HepG2 (cell line): ENCODE results near the gene EMP2. TPM values are rescaled to one million over a fixed set of nuclear protein-coding genes. Genes with fewer than 3 reads are reported as not detected.

Experiments used
- AGO2 ChIP-seq: fragments of 200-400 bp; formaldehyde crosslinking; optimal IDR thresholded peaks from 2 replicates; pipeline ENCODE3; 2017; ENCODE audit warnings: mild to moderate bottlenecking, low read depth, low read length, moderate library complexity
- ATF1 ChIP-seq: IDR thresholded peaks from 2 replicates; pipeline ENCODE4 v1.6.1; 2016; ENCODE audit warnings: mild to moderate bottlenecking, control low read depth
- CREBL2 ChIP-seq: sonication (generic); formaldehyde crosslinking; IDR thresholded peaks from 2 replicates; pipeline ENCODE4 v1.8.1; 2023; ENCODE audit warnings: missing genetic modification reagents, mild to moderate bottlenecking, borderline replicate concordance
- JUND ChIP-seq: sonication (generic); formaldehyde crosslinking; IDR thresholded peaks from 2 replicates; pipeline ENCODE4 v1.8.0; 2022; ENCODE audit warnings: mild to moderate bottlenecking, missing genetic modification reagents
- KLF13 ChIP-seq: sonication (generic); formaldehyde crosslinking; IDR thresholded peaks from 2 replicates; pipeline ENCODE4 v1.4.0; 2020; ENCODE audit warnings: mild to moderate bottlenecking, missing genetic modification reagents
- MXD4 ChIP-seq: IDR thresholded peaks from 2 replicates; pipeline ENCODE4 v1.6.1; 2016; ENCODE audit warnings: mild to moderate bottlenecking, missing biosample characterization, missing genetic modification reagents
- MZF1 ChIP-seq: sonication (generic); formaldehyde crosslinking; IDR thresholded peaks from 2 replicates; pipeline ENCODE4 v1.8.1; 2023; ENCODE audit warnings: mild to moderate bottlenecking, missing genetic modification reagents, borderline replicate concordance
- PRDM10 ChIP-seq: sonication (generic); formaldehyde crosslinking; IDR thresholded peaks from 2 replicates; pipeline ENCODE4 v1.4.0; 2020; ENCODE audit warnings: low read depth, missing genetic modification reagents
- SP4 ChIP-seq: sonication (generic); formaldehyde crosslinking; IDR thresholded peaks from 2 replicates; pipeline ENCODE4 v1.8.1; 2023; ENCODE audit warnings: mild to moderate bottlenecking, missing genetic modification reagents
- SRF ChIP-seq: IDR thresholded peaks from 2 replicates; pipeline ENCODE4 v1.6.1; 2011; ENCODE audit warnings: mild to moderate bottlenecking, low read depth, low read length, moderate library complexity
- TEAD2 ChIP-seq: sonication (generic); formaldehyde crosslinking; IDR thresholded peaks from 2 replicates; pipeline ENCODE4 v1.9.0; 2021; ENCODE audit warnings: missing genetic modification reagents
- THAP9 ChIP-seq: sonication (generic); formaldehyde crosslinking; IDR thresholded peaks from 2 replicates; pipeline ENCODE4; 2020; ENCODE audit warnings: missing genetic modification reagents, mild to moderate bottlenecking, borderline replicate concordance
- ZKSCAN8 ChIP-seq: IDR thresholded peaks from 2 replicates; pipeline ENCODE4 v1.6.1; 2016; ENCODE audit warnings: borderline replicate concordance, missing genetic modification reagents, missing compliant biosample characterization
- ZMYM2 ChIP-seq: sonication (generic); formaldehyde crosslinking; IDR thresholded peaks from 2 replicates; pipeline ENCODE4 v1.8.0; 2022; ENCODE audit warnings: mild to moderate bottlenecking, missing genetic modification reagents
- ZNF256 ChIP-seq: sonication (generic); formaldehyde crosslinking; conservative IDR thresholded peaks from 2 replicates; pipeline ENCODE4 v1.4.0; 2020; ENCODE audit warnings: missing genetic modification reagents
- ZNF263 ChIP-seq: sonication (generic); formaldehyde crosslinking; IDR thresholded peaks from 2 replicates; pipeline ENCODE4 v1.4.0; 2020; ENCODE audit warnings: missing genetic modification reagents
- ZNF274 ChIP-seq: sonication (generic); formaldehyde crosslinking; IDR thresholded peaks from 2 replicates; pipeline ENCODE4 v1.5.1; 2020; ENCODE audit warnings: mild to moderate bottlenecking, missing genetic modification reagents
- ZNF335 ChIP-seq: sonication (generic); formaldehyde crosslinking; IDR thresholded peaks from 2 replicates; pipeline ENCODE4 v1.4.0; 2020; ENCODE audit warnings: missing genetic modification reagents
- ZNF337 ChIP-seq: sonication (generic); formaldehyde crosslinking; IDR thresholded peaks from 2 replicates; pipeline ENCODE4 v1.5.1; 2020; ENCODE audit warnings: missing genetic modification reagents, low read depth, mild to moderate bottlenecking, borderline replicate concordance
- ZNF432 ChIP-seq: sonication (generic); formaldehyde crosslinking; IDR thresholded peaks from 2 replicates; pipeline ENCODE4 v1.5.0; 2020; ENCODE audit warnings: missing genetic modification reagents, mild to moderate bottlenecking, borderline replicate concordance
- ZNF605 ChIP-seq: sonication (generic); formaldehyde crosslinking; IDR thresholded peaks from 2 replicates; pipeline ENCODE4 v1.8.0; 2022; ENCODE audit warnings: mild to moderate bottlenecking, missing genetic modification reagents
- polyA plus RNA-seq, 8 experiments: library from polyadenylated mRNA; depleted of rRNA in 3 of 8; stranded (reverse) in 7 of 8; unstranded in 1 of 8; fragments of >200 nt; fragmentation: Illumina TruSeq in 4 of 8; extraction: Trizol in 4 of 8; gene quantifications; 2 replicates each; pipeline versions ENCODE4 v1.2.1 to v1.2.3, GENCODE V29; 2011 to 2016; ENCODE audit warnings: low read depth in 4 of 8, missing spikeins in 1 of 8, mixed read lengths in 1 of 8; ENCODE audit not compliant: insufficient read depth in 1 of 8
- total RNA-seq, 5 experiments: library from RNA; depleted of rRNA; stranded (reverse); fragments of >200 nt; fragmentation: Illumina TruSeq; extraction: Trizol; gene quantifications; 2 replicates each; pipeline ENCODE4 v1.2.3, GENCODE V29; 2016; ENCODE audit warnings: low read depth in 1 of 5

Gene EMP2
- total and polyA plus RNA-seq, 2 of the 13 experiments (the other 11 are each of a cell fraction or from before 2014, with no cell fraction given), result 24.6 to 91.2 TPM

GRCh38 chr16:10608687-10609401, 28.4 kb upstream of the EMP2 start (continued):
- TF ChIP-seq ZNF256 (CRISPR knock-in tag), result no peak
- peak; percentile 77; the same call in 1 of the 2 replicates for TF ChIP-seq ZNF605
- TF ChIP-seq ZNF432 (CRISPR knock-in tag), result no peak
- TF ChIP-seq ZMYM2, result no peak
- TF ChIP-seq ZNF274, result peak; percentile 76
- peak; percentile 46; the same call in 1 of the 2 replicates for TF ChIP-seq MXD4 (CRISPR knock-in tag)
- no peak for TF ChIP-seq ZNF337
- TF ChIP-seq MZF1 (CRISPR knock-in tag), result no peak
- TF ChIP-seq AGO2, result no peak
- no peak for TF ChIP-seq CREBL2 (CRISPR knock-in tag)
- 0 out of 2 replicates have a peak, but pooled peaks have one; percentile 53 for TF ChIP-seq THAP9
- no peak for TF ChIP-seq ZNF335 (CRISPR knock-in tag)
- peak; percentile 24; the same call in 1 of the 2 replicates for TF ChIP-seq ZNF263 (CRISPR knock-in tag)
- no peak for TF ChIP-seq TEAD2 (CRISPR knock-in tag)
- no peak for TF ChIP-seq SP4 (CRISPR knock-in tag)
- TF ChIP-seq ZKSCAN8 (CRISPR knock-in tag), result no peak
- TF ChIP-seq SRF, result no peak
- TF ChIP-seq ATF1 (CRISPR knock-in tag), result no peak
- no peak for TF ChIP-seq KLF13
- no peak for TF ChIP-seq JUND (CRISPR knock-in tag)
- TF ChIP-seq PRDM10, result no peak
